Thoracic aorta (tissue), 2 donors: Measurements from ENCODE around the gene SYCE3. TPM values are rescaled to one million over a fixed set of nuclear protein-coding genes. Genes with fewer than 3 reads are reported as not detected.

Experiments used
- ATAC-seq: fragments of 150-250 bp; one replicate; pipeline ENCODE4 v1.8.0; 2017; ENCODE audit warnings: low read depth; ENCODE audit not compliant: insufficient number of reproducible peaks, low FRiP score
- DNase-seq: peaks from one replicate; pipeline ENCODE4 v3.0.0-alpha.2; 2020; ENCODE audit warnings: low spot score
- H3K27ac ChIP-seq, 2 donors: fragments of 200-600 bp; sonication (generic); 1 replicate in 1 of 2; 2 replicates in 1 of 2; pipeline ENCODE4 v1.5.1; 2016; ENCODE audit warnings: mild to moderate bottlenecking in 2 of 2, moderate library complexity in 2 of 2
- H3K27me3 ChIP-seq: fragments of 200-600 bp; sonication (generic); replicated peaks from 2 replicates; pipeline ENCODE4 v1.6.0; 2016; ENCODE audit warnings: mild to moderate bottlenecking; ENCODE audit not compliant: insufficient read depth
- H3K36me3 ChIP-seq: fragments of 200-600 bp; sonication (generic); one replicate; pipeline ENCODE4 v1.5.1; 2016
- H3K4me1 ChIP-seq, 2 donors: fragments of 200-600 bp; sonication (generic); 1 replicate in 1 of 2; 2 replicates in 1 of 2; pipeline versions ENCODE4 v1.5.1 to v1.6.0; 2016; ENCODE audit warnings: low read depth in 2 of 2, mild to moderate bottlenecking in 1 of 2; ENCODE audit not compliant: control insufficient read depth in 1 of 2
- H3K4me3 ChIP-seq: fragments of 200-600 bp; sonication (generic); 2 replicates; pipeline ENCODE4 v1.5.1; 2016; ENCODE audit warnings: mild to moderate bottlenecking
- H3K9me3 ChIP-seq: fragments of 200-600 bp; sonication (generic); 2 replicates; pipeline ENCODE4 v1.5.1; 2016
- total RNA-seq, 2 donors: library from RNA; depleted of rRNA; stranded (reverse); fragments of >200 nt; gene quantifications; one replicate each; pipeline versions ENCODE4 v1.1.0 to v1.2.3, GENCODE V29; 2016
- TF ChIP-seq, protein P1 (sequence below): fragments of 200-600 bp; sonication (generic); IDR thresholded peaks from one replicate; pipeline ENCODE4 v1.5.1; 2019; ENCODE audit warnings: antibody characterized with exemption

Gene SYCE3
- total RNA-seq, 2 donors from 2014 or later = not detected

DNA sequence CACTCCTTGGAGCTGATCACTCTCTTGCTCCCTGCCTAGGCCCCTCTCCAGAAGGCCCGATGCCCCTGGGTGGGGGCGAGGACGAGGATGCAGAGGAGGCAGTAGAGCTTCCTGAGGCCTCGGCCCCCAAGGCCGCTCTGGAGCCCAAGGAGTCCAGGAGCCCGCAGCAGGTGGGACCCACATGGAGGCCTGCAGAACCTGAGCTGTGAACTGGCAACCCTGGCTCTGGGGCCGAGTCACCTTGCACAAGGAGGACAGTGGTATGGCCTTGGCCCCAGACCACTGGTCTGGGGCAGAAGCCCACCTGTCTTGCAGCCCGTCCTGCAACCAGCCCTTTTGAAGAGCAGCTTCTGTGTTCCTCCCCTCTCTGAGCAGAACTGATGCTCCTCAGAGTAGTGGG is 43.6 kb downstream of the SYCE3 start:
- DNase-seq (no peak), ATAC-seq (no peak)
- Histone ChIP-seq H3K4me3 (no peak overlapping the region), H3K36me3 (peaks cover 61% of the 10 kb centered on the region), H3K9me3 (no peaks in the 10 kb centered on the region), H3K27me3 (no peaks in the 10 kb centered on the region), H3K4me1 (peaks cover under 1 to 2% of the 10 kb centered on the region in 2 donors), H3K27ac (no peak overlapping the region)
- TF ChIP-seq, protein P1, sequence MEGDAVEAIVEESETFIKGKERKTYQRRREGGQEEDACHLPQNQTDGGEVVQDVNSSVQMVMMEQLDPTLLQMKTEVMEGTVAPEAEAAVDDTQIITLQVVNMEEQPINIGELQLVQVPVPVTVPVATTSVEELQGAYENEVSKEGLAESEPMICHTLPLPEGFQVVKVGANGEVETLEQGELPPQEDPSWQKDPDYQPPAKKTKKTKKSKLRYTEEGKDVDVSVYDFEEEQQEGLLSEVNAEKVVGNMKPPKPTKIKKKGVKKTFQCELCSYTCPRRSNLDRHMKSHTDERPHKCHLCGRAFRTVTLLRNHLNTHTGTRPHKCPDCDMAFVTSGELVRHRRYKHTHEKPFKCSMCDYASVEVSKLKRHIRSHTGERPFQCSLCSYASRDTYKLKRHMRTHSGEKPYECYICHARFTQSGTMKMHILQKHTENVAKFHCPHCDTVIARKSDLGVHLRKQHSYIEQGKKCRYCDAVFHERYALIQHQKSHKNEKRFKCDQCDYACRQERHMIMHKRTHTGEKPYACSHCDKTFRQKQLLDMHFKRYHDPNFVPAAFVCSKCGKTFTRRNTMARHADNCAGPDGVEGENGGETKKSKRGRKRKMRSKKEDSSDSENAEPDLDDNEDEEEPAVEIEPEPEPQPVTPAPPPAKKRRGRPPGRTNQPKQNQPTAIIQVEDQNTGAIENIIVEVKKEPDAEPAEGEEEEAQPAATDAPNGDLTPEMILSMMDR = no peak

DNA sequence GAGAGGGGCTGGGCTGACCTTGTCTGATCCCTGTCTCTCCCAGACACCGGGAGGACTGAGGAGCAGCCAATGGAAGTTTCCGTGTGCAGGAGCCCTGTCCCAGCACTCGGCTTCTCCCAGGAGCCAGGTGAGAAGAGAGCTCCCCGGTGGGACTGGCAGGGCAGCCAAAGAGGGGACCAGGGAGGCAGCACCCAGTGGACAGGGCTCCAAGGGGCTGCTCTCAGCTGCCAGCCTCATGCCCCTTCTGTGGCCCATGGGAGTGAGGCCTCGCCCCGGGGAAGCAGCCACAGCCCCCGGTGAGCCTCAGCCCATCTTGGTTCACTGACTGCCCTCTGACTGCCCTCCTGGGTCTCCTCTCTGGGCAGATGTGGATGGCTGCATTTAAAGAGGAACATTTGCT is 44.1 kb downstream of the SYCE3 start:
- Histone ChIP-seq H3K36me3 (peaks cover 58% of the 10 kb centered on the region), H3K27ac (no peak overlapping the region)
- TF ChIP-seq, protein P1 = no peak

GRCh38 chr22:50517495-50518260 is 45.0 kb downstream of the SYCE3 start:
- no peaks in the 10 kb centered on the region for H3K9me3 ChIP-seq
- H3K4me1 ChIP-seq = no peaks in the 10 kb centered on the region
- ATAC-seq = no peak
- TF ChIP-seq, protein P1 = no peak
- H3K27me3 ChIP-seq = no peaks in the 10 kb centered on the region
- H3K4me3 ChIP-seq = no peak overlapping the region
- peaks cover 52% of the 10 kb centered on the region for H3K36me3 ChIP-seq
- no peak overlapping the region for H3K27ac ChIP-seq
- DNase-seq = no peak

More for the DNA sequence above, 44.1 kb downstream of the SYCE3 start:
- H3K4me1 ChIP-seq = no peaks in the 10 kb centered on the region
- H3K4me3 ChIP-seq = no peak overlapping the region
- ATAC-seq (no peak), DNase-seq (no peak)
- no peaks in the 10 kb centered on the region for H3K9me3 ChIP-seq
- no peaks in the 10 kb centered on the region for H3K27me3 ChIP-seq

- ATAC-seq (no peak), DNase-seq (no peak)
- peaks cover 47% of the 10 kb centered on the region for H3K36me3 ChIP-seq
- H3K27ac ChIP-seq = no peak overlapping the region
- no peaks in the 10 kb centered on the region for H3K27me3 ChIP-seq
- H3K9me3 ChIP-seq = no peaks in the 10 kb centered on the region
- no peaks in the 10 kb centered on the region for H3K4me1 ChIP-seq
- H3K4me3 ChIP-seq = no peak overlapping the region
- TF ChIP-seq, protein P1 = no peak
Measured at GRCh38 chr22:50516891-50517290, 45.8 kb downstream of the SYCE3 start.

- Histone ChIP-seq H3K27me3 (no peaks in the 10 kb centered on the region), H3K4me1 (no peaks in the 10 kb centered on the region), H3K9me3 (no peaks in the 10 kb centered on the region), H3K27ac (no peak overlapping the region), H3K4me3 (no peak overlapping the region), H3K36me3 (peaks cover 39% of the 10 kb centered on the region)
- ATAC-seq (no peak), DNase-seq (no peak)
- TF ChIP-seq, protein P1 = no peak
Measured at GRCh38 chr22:50516068-50516467, 46.7 kb downstream of the SYCE3 start.
